Frontal cortex (tissue), 4 donors: Measurements from ENCODE around the gene GALNT17. TPM values are rescaled to one million over a fixed set of nuclear protein-coding genes. Genes with fewer than 3 reads are reported as not detected.

Experiments
- DNase-seq, 2 donors: peaks; one replicate each; pipeline ENCODE4 v3.0.0; 2012; ENCODE audit warnings: low spot score in 2 of 2
- FAIRE-seq: peaks from 2 replicates; lab custom pipeline; 2012; peaks lifted over from hg19 to GRCh38; lab: Jason Lieb, UNC
- total RNA-seq: library from RNA; depleted of rRNA; stranded (reverse); fragments of >200 nt; gene quantifications from one replicate; pipeline ENCODE4 v1.2.3, GENCODE V29; 2014
- donor health status: control.
- donor health status: control.
- donor health status: control.

GALNT17 gene
- total RNA-seq, 1 donor from 2014 or later: 26.5 TPM

DNA sequence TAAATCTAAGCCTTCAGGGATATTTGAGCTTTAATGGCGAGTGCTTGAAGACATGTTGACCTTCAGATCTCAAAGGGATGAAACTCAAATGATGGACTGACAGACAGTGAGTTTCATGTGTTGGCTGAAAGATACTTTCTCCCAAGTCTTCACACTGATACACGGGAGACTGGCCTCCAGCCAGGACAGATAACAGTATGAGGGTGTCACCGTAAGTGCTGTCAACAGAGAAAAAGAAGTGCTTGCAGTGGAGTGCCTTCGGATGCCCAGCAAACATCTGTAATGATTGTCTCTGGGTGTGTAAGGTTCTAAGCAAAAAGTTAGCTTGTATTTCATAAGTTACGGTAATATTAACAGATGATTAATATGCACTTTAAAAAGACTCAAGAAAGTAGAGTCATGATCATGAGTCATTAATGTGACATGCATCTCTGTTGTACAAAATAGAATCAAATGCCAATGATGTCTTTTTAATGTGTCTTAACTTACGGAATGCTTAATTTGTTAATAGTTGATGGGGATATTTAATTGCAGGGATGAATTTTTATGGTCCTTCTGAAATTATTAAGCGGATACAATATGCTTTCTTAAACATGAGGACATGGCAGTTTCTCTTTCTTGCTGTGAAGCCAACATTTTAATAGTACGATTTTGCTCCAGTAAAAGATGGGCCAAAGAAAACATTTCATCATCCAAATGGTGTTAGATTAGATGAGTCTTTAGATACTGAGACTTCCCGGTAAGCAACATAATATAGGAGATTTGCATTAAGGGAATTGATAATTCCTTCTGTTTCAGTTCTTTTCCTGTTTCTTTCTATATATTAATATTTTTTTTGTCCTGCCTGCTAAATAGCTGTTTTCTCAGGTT lies 292.5 kb downstream of the GALNT17 start:
- FAIRE-seq: no peak
- DNase-seq: no peak

DNA sequence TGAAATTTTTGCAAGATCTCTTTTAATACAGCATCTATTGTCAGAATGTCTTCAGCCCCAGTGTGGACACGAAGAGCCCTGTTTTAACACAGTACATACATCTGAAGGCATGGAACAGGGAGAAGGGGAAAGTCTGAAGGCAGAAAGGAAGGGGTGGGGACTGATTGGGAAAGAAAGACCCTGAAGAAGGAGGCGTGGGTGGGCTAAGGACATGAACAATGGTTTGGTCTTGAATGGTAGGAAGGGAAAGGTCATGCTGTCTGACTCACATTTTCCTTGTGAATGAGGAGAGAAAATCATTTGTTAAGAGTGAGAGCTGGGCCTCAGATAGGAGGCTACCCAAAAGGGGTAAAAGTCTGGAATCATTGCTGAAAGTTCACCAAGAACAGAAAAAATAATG lies 297.1 kb downstream of the GALNT17 start:
- no peak for DNase-seq
- no peak for FAIRE-seq

- FAIRE-seq: no peak
- DNase-seq: no peak
Measured at GRCh38 chr7:71430246-71430645, 298.3 kb downstream of the GALNT17 start.

GRCh38 chr7:71439321-71439720 lies 307.4 kb downstream of the GALNT17 start:
- FAIRE-seq: no peak
- DNase-seq: no peak

- DNase-seq: no peak
- FAIRE-seq: no peak
Measured at GRCh38 chr7:71442492-71443190, 310.7 kb downstream of the GALNT17 start.

DNA sequence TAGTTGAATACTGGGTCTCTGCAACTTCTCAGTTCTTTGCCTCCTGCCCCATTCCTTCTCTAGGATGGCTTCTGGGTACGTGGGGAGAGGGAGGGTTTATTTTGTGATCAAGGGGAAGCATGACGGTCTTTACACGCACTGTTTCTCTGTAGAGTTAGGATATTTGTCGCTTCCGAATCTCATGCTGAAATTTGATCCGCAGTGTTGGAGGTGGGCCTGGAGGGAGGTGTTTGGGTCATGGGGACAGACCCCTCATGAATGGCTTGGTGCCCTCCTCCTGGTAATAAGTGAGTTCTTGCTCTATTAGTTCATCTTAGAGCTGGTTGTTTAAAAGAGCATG lies 311.2 kb downstream of the GALNT17 start:
- FAIRE-seq (no peak), DNase-seq (no peak)

DNA sequence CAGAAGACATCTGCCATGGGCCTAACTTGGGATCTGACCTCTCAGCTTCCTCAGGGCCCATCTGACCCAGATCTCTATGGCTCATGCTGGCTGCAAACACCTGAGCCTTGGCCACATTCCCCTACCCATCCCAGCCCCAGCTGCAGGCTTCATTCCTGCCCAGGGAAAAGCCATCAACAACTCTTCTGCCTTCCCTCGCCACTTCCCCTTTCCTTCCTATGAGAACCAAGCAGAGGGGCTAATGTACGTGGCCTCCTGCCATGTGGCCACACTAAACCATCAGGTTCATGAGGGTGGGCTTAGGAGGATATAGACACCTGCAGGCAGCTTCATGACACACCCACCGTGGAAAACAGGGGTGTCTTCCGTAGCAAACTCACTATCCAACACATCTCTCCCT lies 312.2 kb downstream of the GALNT17 start:
- no peak for FAIRE-seq
- DNase-seq: no peak

DNA sequence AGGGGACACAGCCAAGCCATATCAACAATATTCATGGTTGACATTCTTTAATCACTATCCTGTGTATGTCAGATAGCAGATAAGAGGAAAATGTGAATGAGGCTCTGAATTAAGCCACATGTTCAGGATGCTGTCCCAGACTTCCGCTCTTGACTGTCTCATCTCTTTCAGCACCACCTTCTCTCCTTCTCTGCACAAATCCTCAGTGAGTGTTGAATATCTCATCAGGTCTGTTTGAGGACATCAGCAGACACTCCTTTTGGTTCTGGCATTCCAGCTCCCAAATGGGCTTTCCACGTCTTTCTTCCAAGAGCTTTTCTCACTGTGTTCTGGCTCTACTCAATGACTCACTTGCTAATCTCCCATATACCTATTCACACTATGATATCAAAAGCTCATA lies 321.7 kb downstream of the GALNT17 start:
- DNase-seq (no peak), FAIRE-seq (no peak)

GRCh38 chr7:71454981-71455380 lies 323.0 kb downstream of the GALNT17 start:
- no peak for FAIRE-seq
- DNase-seq: no peak

DNA sequence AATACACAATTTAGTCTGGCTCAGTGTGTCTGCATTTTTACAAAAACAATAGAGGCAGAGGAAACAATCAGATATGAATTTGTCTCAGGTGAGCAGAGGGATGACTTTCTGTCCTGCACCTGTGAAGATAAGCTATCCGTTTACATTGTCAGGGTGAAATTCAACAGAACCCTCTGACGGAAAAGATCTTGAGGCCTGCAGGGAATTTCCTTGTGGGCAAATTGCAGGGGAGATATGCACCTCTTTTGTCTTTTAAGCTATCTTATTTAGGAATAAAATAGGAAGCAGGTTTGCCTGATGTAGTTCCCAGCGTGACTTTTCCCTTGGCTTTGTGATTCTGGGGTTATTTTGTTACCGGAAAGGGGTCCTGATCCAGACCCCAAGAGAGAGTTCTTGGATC lies 325.1 kb downstream of the GALNT17 start:
- no peak for DNase-seq
- FAIRE-seq: no peak

DNA sequence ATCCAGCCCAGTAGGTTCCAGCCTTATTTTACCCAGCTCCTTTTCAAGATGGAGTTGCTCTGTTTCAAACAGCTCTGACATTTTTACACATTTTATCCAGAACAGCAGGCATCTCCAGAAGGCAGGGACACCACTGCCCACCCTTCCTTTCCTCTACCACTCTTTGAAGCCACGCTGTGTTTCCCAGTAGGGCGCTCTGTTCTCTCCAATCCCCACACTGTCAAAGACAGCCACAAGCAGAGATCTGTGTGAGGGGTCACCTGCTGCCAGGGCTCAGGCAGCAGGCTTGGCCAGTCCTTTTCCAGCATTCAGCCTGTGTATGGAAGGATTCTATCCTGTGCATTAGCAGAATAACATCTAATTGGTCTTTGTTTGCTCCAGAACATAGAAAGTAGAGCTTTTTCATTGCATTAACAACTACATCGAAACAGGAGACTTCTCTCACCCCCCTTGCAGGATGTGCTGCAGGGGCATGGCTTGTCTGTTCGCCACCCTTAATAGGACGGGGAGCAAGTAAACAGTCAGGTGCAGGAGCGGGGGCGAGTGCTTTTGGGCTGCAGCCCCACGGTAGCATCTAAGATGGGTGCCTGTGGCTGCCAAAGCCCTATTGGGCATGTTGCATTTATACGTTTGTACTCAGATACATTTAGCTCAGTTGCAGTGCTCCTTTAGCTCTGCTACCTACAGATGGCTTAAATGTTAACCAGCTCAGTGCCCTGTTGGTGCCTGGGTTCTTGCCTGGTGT lies 326.1 kb downstream of the GALNT17 start:
- DNase-seq (no peak), FAIRE-seq (no peak)

- FAIRE-seq (no peak), DNase-seq (no peak)
Measured at GRCh38 chr7:71459132-71459531, 327.2 kb downstream of the GALNT17 start.

- DNase-seq (no peak), FAIRE-seq (no peak)
Measured at GRCh38 chr7:71461572-71461971, 329.6 kb downstream of the GALNT17 start.

- no peak for DNase-seq
- FAIRE-seq: no peak
Measured at GRCh38 chr7:71465741-71466189, 333.8 kb downstream of the GALNT17 start.

DNA sequence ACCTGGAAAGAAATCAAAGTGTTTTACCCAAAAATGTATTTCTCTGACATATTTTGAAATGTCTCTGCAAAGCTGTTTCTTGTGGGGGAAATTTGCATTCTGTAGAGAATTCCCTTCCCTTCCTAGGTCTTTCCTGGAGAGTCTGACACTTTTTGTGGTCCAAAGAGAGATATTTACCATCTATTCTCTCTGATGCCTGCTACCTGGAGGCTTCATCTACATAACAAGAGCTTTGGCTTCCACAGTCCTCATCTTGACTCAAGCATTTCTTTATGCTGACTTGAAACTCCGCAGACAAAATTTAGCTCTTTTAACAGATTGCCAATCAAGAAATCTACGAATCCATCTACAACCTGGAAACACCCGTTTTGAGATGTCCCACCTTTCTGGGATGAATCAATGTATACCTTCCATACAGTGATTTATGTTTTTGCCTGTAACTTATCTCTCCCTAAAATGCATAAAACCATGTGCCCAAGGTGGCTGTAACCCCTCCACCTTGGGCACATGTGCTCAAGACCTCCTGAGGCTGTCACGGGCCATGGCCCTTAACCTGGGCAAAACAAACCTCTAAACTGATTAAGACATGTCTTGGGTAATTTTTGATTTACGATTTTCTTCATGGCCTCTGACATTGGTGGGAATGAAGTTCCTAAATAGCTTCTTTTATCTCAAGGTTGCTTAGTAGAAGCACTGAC lies 334.7 kb downstream of the GALNT17 start:
- DNase-seq: no peak
- no peak for FAIRE-seq

DNA sequence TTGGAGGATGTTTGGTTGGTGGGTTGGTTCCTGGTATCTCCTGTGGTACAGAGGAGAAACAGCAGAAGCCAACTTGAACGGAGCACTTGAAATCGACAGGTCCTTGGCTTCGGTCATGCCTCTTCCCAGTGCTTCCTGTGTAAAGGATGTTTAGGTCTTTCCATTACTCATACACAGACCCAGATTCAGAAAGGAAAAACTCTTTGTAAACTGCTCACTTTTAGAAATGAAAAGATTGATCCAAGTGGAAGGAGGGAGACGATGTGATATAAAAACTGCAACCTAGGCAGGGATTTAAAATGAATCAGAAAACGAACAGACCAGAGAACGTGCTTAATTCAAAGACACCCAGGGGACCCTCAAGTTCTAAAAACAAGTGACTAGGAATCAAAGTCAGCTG lies 338.4 kb downstream of the GALNT17 start:
- no peak for DNase-seq
- no peak for FAIRE-seq

GRCh38 chr7:71470830-71471229 lies 338.9 kb downstream of the GALNT17 start:
- no peak for FAIRE-seq
- no peak for DNase-seq

GRCh38 chr7:71472962-71473361 lies 341.0 kb downstream of the GALNT17 start:
- DNase-seq: no peak

GRCh38 chr7:71473366-71473967 lies 341.5 kb downstream of the GALNT17 start:
- DNase-seq (no peak), FAIRE-seq (no peak)

More at GRCh38 chr7:71472962-71473361, 341.0 kb downstream of the GALNT17 start:
- FAIRE-seq: no peak

DNA sequence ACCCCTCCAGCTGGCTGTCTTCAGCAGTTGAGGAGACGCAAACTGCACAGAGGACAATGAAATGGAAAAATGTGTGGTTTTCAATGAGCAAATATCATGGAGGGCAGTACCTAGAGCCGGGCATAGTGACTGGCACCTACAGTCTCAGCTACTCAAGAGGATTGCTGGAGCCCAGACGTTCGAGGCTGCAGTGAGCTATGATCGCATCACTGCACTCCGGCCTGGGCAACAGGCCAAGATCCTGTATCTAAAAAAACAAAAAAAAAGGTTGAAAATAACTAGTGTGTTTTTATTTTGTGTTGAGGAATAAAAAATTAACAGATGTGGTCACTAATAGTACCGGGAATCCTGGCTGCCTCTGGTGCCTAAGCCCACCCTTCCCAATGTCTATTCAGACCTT lies 345.5 kb downstream of the GALNT17 start:
- FAIRE-seq (no peak), DNase-seq (no peak)
